ENCODE results near the gene LARGE1. TPM values are rescaled to one million over a fixed set of nuclear protein-coding genes. Genes with fewer than 3 reads are reported as not detected.

LARGE1 gene
- total RNA-seq, 2 donors from 2014 or later: 1.1 to 1.5 TPM

DNA sequence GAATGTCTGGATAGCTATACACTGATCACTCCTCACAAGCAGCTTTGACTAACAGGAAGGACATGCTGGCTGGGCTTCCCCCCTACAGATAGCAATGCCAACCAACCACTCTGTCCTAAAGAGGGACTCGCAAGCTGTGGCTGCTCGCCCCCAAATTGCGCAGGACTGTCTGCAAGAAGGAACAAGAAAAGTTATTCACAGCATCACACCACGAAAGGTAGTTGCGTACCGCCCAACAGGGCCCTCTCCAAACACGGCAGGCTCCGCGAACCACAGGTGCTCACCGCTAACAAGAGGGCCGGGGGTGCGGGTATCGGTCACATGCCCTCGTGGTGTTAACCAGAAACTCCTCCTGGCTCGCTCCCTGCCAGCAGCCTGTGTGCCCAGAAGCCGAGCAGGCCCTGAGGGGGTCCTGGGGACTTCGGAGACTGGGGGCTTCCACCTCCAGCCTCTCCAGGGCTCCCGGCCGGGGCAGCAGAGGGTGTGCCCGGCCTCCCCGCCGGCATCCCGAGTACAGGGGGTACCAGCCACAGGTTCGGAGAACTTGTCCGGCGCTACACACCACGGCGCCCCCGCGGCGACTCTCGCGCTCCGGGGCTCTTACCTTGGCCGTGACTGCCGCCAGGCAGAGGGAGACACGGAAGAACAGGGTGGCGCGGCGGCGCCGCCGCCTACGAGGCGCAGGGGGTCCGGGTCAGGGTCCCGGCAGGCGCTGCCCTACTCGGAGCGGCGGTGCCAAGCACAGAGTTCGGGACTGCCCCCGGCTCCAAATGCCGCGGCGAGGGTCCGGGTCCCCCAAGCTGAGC, 682 bp downstream of the LARGE1 start:
- H3K36me3 Mint-ChIP-seq: peaks cover 0 to 32% of the 10 kb centered on the region in 2 donors
- DNase-seq (ENCODE audit: low spot score in 2 of 2) (peak; percentile 8 to 66), ATAC-seq (peak in 1 of 2 donors; percentile 76)
- no peak overlapping the region for H3K27ac Mint-ChIP-seq
- no peaks in the 10 kb centered on the region for H3K9me3 Mint-ChIP-seq

DNA sequence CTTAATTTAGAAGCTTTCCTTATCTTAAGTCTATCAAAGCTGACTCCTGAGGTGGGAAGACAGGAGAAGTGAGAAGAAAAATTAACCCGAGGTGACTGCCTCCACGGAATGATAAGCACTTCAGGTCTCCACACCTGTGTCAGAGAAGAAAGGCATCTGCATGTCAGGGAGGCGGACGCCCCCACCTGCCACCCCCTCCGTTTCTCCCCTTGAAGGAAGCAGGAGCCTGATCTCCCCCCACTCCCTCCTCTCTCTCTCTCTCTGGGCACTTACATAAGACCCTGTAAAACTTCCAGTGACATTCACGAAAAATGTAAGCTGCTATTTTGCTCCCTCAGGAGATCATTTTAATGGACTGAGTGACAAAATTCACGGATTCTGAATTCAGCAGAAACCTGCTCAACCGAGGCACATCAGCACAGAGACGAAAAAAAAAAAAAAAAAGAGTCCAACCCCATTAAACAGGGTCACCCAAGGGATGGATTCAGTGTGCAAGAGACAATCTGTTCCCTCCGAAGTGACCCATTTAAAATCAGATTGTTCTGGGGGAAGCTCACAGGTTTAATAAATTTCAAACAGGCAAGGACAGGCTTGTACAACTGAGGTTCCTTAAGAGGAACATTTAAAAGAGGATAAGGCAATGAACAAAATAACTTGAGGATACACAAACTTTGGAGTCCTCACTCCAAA, 1.5 kb downstream of the LARGE1 start:
- Mint-ChIP-seq H3K27ac (no peak overlapping the region), H3K9me3 (no peaks in the 10 kb centered on the region), H3K36me3 (peaks cover 0 to 32% of the 10 kb centered on the region in 2 donors)
- no peak for ATAC-seq
- no peak for DNase-seq (ENCODE audit: low spot score in 2 of 2)

DNA sequence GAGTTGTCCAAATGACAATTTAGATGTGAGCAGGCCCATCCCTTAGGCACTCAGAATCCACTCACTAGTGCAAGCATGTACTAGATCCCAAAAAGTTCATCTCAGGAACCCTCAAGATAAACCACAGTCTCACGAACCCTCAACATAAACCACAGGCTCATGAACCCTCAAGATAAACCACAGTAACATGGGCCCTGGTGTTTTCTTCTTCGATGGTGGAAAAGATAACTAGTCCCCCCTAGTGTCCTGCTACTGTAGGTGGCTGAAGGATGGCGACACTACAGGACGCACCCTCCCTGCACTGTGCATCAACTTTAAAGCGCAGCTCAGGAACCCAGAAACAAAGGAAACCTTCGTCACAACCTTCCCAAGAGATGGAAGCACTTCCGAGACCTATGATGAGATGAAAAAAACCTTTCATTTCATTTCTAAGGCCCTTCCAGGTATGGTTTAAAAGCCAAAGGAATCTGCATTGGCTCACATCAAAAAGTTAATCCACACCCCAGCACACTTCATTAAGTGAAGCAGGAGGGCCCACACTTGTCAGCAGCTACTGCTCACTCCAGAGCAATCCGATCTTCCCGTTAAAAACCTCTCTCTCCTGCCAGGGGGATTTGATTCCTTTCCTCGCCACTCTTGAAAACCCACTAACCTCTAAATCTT, 2.4 kb downstream of the LARGE1 start:
- H3K9me3 Mint-ChIP-seq: no peaks in the 10 kb centered on the region
- DNase-seq (ENCODE audit: low spot score in 2 of 2) (no peak), ATAC-seq (no peak)
- peaks cover 0 to 24% of the 10 kb centered on the region in 2 donors for H3K36me3 Mint-ChIP-seq
- no peak overlapping the region for H3K27ac Mint-ChIP-seq

DNA sequence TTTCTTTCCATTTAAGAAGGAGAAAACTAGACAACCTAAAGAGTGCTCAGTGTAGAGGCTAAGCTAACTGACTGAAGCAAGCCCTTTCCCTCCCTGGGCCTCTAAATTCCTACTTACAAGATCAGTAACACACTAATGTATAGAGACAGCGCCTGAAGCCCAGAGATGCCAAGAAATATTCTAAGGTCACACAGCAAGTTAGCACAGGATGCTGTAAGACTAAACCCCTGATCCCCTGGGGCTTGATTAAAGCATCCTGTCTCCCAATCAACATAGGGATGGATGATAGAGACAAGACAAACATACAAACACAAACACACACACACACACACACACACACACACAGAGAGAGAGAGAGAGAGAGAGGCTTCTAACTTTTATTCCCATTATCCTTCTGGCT, 5.6 kb downstream of the LARGE1 start:
- no peak for DNase-seq (ENCODE audit: low spot score in 2 of 2)
- H3K36me3 Mint-ChIP-seq: peaks cover 0 to 21% of the 10 kb centered on the region in 2 donors
- no peaks in the 10 kb centered on the region for H3K9me3 Mint-ChIP-seq
- no peak for ATAC-seq
- H3K27ac Mint-ChIP-seq: no peak overlapping the region

DNA sequence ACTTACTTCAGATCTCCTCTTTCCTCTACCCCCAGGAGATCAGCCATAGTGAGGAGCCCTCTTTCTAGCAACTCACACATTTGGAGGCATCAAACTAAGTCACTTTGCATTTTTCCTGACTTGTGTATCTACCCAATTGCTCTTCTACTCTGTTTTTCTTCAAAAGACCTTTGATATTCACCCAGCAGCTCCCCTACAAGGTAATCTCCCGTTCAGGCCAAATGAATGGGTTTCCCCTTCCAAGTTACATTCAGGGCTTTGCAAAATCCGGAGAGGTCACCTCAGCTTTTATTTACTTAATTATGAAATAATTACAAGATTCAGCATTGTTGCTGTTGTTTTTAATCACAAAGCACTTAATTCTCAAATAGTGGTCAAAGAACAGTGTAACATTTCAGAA, 6.1 kb downstream of the LARGE1 start:
- ATAC-seq (no peak), DNase-seq (ENCODE audit: low spot score in 2 of 2) (no peak)
- Mint-ChIP-seq H3K9me3 (no peaks in the 10 kb centered on the region), H3K27ac (no peak overlapping the region), H3K36me3 (peaks cover 0 to 17% of the 10 kb centered on the region in 2 donors)

DNA sequence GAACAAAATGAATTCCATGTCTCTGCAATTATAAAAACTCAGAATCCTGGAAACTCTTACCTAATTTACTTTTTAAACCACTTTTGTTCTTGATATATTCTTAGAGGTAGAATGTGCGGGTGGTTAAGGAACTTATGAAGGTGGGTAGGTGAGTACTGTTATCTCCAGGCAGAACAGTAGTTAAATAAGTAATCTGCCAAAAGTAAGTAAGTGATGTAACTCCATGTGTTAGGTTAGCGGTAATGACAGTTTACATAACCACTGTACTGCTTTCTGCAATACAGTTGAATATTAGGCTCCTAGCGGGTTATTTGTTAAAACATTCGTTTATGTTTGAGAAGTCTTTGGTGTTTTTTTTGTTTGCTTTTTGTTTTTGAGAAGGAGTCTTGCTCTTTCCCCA, 7.1 kb downstream of the LARGE1 start:
- DNase-seq (ENCODE audit: low spot score in 2 of 2): no peak
- ATAC-seq: no peak
- Mint-ChIP-seq H3K9me3 (no peaks in the 10 kb centered on the region), H3K27ac (no peak overlapping the region), H3K36me3 (peaks cover 0 to 7% of the 10 kb centered on the region in 2 donors)

DNA sequence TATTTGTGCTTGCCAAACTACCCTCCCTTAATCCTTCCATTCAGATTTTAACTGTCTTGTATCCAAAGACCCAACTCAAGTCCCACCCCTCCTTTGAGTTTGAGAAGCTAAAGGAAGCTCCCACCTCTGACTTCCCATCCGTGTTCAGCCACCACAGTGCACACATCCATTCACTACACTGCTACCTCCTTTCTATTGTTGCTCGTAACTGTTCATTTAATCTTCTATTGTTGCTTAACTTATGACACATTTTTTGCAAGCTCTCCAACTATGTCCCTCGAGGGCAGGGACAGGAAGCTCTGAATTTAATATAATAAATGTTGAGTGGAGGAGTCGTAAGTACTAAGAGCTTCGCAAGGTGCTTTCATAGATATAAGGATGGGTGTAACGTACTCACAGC, 10.4 kb downstream of the LARGE1 start:
- Mint-ChIP-seq H3K36me3 (no peaks in the 10 kb centered on the region), H3K27ac (no peak overlapping the region), H3K9me3 (no peaks in the 10 kb centered on the region)
- ATAC-seq: no peak
- DNase-seq (ENCODE audit: low spot score in 2 of 2): no peak

DNA sequence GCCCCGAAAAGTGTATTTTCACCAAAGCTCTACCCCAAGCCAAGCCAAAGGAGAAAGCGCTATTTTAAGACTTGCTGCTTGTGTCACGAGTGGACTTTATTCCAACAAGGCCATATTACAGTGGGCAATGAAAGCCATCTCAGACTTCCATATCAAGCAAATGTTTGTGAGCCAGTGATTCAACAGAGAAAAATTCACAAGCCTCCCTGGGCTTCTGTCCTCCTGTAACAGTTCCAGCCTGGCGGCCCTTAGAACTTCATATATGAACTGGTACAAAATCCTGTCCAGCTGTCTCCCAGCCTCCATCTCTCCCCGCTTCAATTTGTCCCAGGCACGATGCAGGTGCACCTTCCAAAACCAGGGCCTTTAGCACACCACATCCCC, 11.2 kb downstream of the LARGE1 start:
- H3K36me3 Mint-ChIP-seq: no peaks in the 10 kb centered on the region
- no peaks in the 10 kb centered on the region for H3K9me3 Mint-ChIP-seq
- no peak for ATAC-seq
- no peak for DNase-seq (ENCODE audit: low spot score in 2 of 2)
- no peak overlapping the region for H3K27ac Mint-ChIP-seq

DNA sequence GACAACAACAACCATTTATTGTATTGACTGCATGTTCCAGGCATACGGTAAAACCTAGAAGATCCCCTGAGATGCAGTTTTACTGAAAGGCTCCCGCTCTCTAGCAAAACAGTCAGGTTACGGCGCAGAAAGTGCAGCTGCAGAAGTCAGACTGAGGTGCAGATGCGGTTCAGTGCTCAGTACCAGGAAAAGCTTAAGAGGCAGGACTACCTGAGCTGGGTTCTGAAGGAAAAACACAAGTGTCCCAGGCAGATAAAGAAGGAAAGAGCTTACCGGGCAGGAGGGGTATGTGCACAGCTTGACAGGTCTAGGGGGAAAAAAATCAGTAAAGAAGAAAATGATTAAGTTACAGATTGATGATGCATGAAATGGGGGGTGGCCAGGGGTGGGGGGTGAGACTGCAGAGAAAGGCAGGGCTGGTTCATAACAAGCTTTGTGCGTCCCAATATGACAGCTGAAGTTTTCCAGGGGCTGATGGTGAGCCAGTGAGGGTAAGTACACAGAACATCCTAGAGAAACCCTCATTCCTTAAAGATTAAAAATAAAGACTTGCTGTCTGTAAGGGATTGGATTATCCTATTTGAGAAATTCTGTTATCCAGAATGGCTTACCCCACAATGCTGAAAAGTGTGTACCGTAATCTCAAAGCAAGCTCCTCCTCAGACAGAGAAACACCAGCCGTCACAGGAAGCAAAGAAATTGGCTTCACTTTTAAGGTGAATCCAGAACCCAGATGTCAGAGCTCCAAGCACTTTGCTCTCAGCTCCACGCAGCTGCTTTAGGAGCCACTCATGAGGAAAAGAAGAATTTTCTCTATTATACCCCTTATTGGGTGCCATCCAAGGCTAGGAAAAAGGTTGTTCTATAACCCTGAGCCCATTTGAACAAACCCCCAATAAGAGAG, 11.9 kb downstream of the LARGE1 start:
- no peak for ATAC-seq
- H3K27ac Mint-ChIP-seq: no peak overlapping the region
- H3K36me3 Mint-ChIP-seq: no peaks in the 10 kb centered on the region
- no peaks in the 10 kb centered on the region for H3K9me3 Mint-ChIP-seq
- no peak for DNase-seq (ENCODE audit: low spot score in 2 of 2)

DNA sequence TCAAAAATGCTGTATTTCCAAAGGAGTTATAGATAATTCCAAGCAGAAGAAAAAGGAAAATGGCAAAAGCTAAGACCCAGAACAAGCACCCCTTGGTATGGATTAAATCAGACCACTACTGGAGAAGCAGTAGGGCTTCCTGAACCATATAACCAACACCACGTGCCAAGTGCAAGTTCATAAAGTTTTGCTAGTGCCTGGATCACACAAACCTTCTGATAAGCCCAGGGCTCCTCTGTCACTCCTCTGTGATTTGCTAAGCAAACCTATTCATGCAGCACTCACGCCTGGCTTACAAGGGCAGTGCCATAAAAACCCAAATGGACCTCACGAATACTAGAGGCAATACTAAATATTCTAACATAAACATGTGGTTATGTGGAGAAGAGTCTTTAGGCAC, 13.3 kb downstream of the LARGE1 start:
- Mint-ChIP-seq H3K36me3 (no peaks in the 10 kb centered on the region), H3K27ac (no peak overlapping the region), H3K9me3 (no peaks in the 10 kb centered on the region)
- DNase-seq (ENCODE audit: low spot score in 2 of 2) (no peak), ATAC-seq (no peak)

DNA sequence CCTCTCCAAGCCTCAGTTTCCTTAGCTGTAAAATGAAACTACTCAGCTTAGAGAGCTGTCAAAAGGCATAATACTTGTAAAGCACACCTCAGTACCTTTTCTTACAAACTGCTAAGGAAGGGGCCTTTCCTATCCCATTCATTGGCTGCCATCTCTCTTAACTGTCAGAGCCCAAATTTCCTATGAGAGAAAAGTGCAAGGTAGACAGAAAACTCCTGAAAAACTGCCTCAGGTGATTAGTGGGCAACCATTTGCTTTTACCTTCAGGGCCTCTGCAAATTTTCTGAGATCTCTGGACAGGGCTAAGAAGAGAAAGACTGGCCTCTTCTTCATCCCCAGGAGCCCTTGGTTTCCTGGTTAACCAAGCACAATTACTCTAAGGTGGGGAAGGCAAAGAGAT, 13.8 kb downstream of the LARGE1 start:
- Mint-ChIP-seq H3K36me3 (no peaks in the 10 kb centered on the region), H3K27ac (no peak overlapping the region), H3K9me3 (no peaks in the 10 kb centered on the region)
- ATAC-seq: no peak
- DNase-seq (ENCODE audit: low spot score in 2 of 2): no peak

DNA sequence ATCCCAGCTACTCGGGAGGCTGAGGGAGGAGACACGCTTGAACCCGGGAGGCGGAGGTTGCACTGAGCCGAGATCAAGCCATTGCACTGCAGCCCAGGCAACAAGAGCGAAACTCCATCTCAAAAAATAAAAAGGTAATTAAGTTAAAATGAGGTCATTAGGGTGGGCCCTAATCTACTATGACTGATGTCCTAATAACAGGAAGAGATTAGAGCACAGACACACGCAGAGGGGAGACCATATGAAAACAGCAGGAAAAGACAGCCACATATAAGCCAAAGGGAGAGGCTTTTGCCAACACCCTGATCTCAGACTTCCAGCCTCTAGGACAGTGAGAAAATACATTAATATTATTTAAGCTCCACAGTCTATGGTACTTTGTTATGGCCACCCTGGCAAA, 17.3 kb downstream of the LARGE1 start:
- ATAC-seq: no peak
- DNase-seq (ENCODE audit: low spot score in 2 of 2): no peak
- H3K9me3 Mint-ChIP-seq: no peaks in the 10 kb centered on the region
- no peaks in the 10 kb centered on the region for H3K36me3 Mint-ChIP-seq
- no peak overlapping the region for H3K27ac Mint-ChIP-seq

DNA sequence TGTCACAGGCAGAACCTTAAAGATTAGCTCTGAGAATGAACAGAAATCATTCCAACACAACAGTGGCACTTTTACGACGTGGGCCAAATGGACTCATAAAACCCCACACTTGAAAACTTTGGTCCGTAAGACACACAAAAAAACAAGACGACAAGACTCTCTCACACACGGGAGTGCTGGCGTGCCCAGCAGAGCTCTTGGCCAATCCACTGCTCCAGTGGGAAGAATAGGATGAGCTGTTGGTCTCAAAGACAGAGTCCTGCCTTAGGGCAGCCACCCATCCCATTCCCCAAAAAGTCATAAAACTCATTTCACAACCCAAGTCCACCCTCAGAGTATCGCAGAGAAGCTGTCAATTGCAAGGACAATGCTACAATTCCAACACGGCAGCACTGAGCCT, 18.2 kb downstream of the LARGE1 start:
- ATAC-seq: no peak
- H3K27ac Mint-ChIP-seq: no peak overlapping the region
- no peaks in the 10 kb centered on the region for H3K9me3 Mint-ChIP-seq
- no peak for DNase-seq (ENCODE audit: low spot score in 2 of 2)
- no peaks in the 10 kb centered on the region for H3K36me3 Mint-ChIP-seq

DNA sequence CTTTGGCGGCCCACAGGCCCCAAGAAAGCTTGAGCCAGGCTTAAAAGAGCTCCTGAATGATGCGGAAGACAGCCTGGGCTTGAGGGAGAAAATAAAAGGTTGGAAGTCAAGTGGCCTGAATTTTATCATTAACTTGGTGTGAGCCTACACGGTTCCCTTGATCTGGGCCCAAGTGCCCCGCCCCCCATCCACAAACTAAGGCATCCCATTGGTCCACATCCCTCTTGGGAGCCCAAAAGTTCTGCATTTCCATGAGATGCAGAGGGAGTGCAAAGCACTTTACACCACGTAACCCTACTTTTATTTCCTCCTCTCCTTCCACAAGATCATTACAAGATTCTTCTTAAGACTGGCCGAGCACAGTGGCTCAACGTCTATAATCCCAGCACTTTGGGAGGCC, 22.2 kb downstream of the LARGE1 start:
- no peak overlapping the region for H3K27ac Mint-ChIP-seq
- ATAC-seq: no peak
- no peak for DNase-seq (ENCODE audit: low spot score in 2 of 2)
- peaks cover 0 to 10% of the 10 kb centered on the region in 2 donors for H3K9me3 Mint-ChIP-seq
- peaks cover 0 to 6% of the 10 kb centered on the region in 2 donors for H3K36me3 Mint-ChIP-seq

DNA sequence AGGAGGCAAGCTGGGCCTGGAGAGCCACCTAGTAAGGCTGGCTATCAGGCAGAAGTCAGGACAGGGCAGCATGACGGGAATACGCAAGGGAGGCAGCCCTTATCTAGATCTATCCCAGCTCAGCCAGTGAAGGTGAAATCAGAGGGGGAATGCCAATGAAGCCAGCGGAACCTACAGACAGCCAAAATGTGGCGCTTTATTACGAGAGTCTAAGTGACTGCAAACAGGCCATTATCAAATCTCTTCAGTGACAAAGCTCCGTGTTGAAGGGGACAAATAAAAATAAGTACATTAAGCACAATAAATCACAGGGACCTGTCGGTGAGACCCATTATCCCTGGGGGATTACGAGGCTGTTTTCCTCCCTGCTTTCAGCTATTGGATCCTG, 22.8 kb downstream of the LARGE1 start:
- no peak overlapping the region for H3K27ac Mint-ChIP-seq
- H3K9me3 Mint-ChIP-seq: peaks cover 0 to 10% of the 10 kb centered on the region in 2 donors
- H3K36me3 Mint-ChIP-seq: peaks cover 0 to 6% of the 10 kb centered on the region in 2 donors
- ATAC-seq: no peak
- no peak for DNase-seq (ENCODE audit: low spot score in 2 of 2)

DNA sequence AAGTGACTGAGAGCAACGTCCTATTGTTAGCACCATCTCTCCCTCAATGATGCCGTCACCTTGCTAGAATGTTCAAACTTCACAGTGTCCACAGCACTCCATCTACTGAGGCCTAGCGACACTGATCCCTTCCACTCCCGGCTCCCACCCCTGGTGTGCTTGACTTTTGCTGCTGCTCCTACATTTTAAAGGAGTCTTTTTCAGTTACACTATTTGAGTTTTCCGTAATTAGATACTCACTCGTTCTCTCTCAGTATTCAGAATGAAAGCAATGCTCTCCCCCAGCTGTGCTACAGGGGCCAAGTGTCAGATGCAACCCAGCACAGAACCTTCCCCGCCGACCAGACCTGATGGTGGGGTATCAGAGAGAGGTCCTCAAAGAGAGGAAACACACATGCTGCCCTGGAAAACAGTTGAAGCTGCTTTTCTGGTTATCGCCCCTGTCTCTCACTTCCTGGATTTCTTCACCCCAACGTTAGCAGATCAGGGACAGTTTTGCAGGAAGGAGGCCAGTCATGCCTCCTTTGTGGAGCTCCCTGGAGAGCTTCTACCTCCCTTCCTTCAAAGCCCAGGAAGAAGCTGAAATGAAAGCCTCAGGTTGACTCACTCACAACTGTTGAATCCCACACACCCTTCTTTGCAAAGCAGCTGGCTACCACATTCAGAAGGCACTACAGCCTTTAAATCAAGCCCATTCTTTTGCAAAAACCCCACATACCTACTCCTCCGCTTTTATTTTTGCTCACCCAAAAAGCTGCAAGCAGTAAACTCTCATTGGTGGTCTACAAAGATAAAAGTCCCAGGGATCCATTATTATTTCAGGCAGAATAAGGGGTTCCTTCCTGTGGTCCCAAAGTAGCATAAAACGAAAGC, 23.5 kb downstream of the LARGE1 start:
- Mint-ChIP-seq H3K27ac (no peak overlapping the region), H3K36me3 (peaks cover 0 to 6% of the 10 kb centered on the region in 2 donors), H3K9me3 (peaks cover 4 to 16% of the 10 kb centered on the region in 2 donors)
- DNase-seq (ENCODE audit: low spot score in 2 of 2): no peak
- no peak for ATAC-seq
